ENCODE data around the gene CDH4.
A peak's percentile ranks its signal among the peaks of the same experiment; 100 is the strongest.

- TF ChIP-seq CTCF (IDR thresholded peaks at IDR 0.05) (peak; percentile 50), CBFB (CRISPR knock-in tag; IDR thresholded peaks at IDR 0.05; ENCODE audit: low read depth) (no peak), MAX (CRISPR knock-in tag; IDR thresholded peaks at IDR 0.05) (no peak), RORB (CRISPR knock-in tag; IDR thresholded peaks at IDR 0.05) (no peak), ESRRA (CRISPR knock-in tag; IDR thresholded peaks at IDR 0.05; ENCODE audit: borderline replicate concordance) (no peak), KAT7 (CRISPR knock-in tag; IDR thresholded peaks at IDR 0.05; ENCODE audit: borderline replicate concordance) (no peak), CREB1 (CRISPR knock-in tag; IDR thresholded peaks at IDR 0.05) (no peak), IRF2 (CRISPR knock-in tag; IDR thresholded peaks at IDR 0.05; ENCODE audit: borderline replicate concordance, low read depth) (no peak), HMGXB4 (CRISPR knock-in tag; IDR thresholded peaks at IDR 0.05) (no peak)
Measured at GRCh38 chr20:61480158-61480825, 228.2 kb downstream of the CDH4 start.
